Uterus (tissue), 2 donors: ENCODE measurements around the gene STAU1.

Experiments
- CTCF ChIP-seq, 4 experiments: fragments of 200-600 bp in 2 of 4; fragments of 450-650 bp in 2 of 4; sonication (generic) in 2 of 4; IDR thresholded peaks; one replicate each; pipeline ENCODE4 v1.5.1; 2016 to 2019; ENCODE audit warnings: antibody characterized with exemption in 4 of 4, mild to moderate bottlenecking in 2 of 4, moderate library complexity in 1 of 4
- POLR2A ChIP-seq, 2 donors: fragments of 450-650 bp; IDR thresholded peaks; one replicate each; pipeline ENCODE4 v1.6.1; 2016; ENCODE audit warnings: antibody characterized with exemption in 2 of 2, mild to moderate bottlenecking in 1 of 2, moderate library complexity in 1 of 2

GRCh38 chr20:49103647-49104364, 84.3 kb downstream of the STAU1 start:
- TF ChIP-seq CTCF (IDR thresholded peaks at IDR 0.05) (no peak), POLR2A (IDR thresholded peaks at IDR 0.05) (no peak)
